ENCODE data around the gene ZSWIM5.
"Not testable (repeated sequence)": the region's sequence is repeated elsewhere in the genome, so short reads cannot be mapped to it uniquely, and the experiment has no call there.

The ZSWIM5 gene

GRCh38 chr1:45230537-45230936 lies 24.1 kb upstream of the ZSWIM5 start:
- Histone ChIP-seq H3K4me3 (replicated peaks; ENCODE audit: insufficient read depth, low read length) (no peak overlapping the region), H3K27me3 (ENCODE audit: insufficient read depth, poor library complexity, severe bottlenecking) (no peaks in the 10 kb centered on the region), H3K27ac (replicated peaks) (no peak overlapping the region)
- DNase-seq (ENCODE audit: low read depth in 1 of 2, low spot score in 1 of 2) = no peak
- TF ChIP-seq REST (IDR thresholded peaks at IDR 0.05; ENCODE audit: insufficient replicate concordance, low read depth) = no peak
- TF ChIP-seq GABPA (IDR thresholded peaks at IDR 0.05; ENCODE audit: low read depth) = no peak
- no peak for TF ChIP-seq CTCF (IDR thresholded peaks at IDR 0.05; ENCODE audit: insufficient read depth, low read length)
- no peak for TF ChIP-seq SPI1 (IDR thresholded peaks at IDR 0.05; ENCODE audit: borderline replicate concordance, low read depth)
- no peak for TF ChIP-seq POLR2AphosphoS5 (IDR thresholded peaks at IDR 0.05; ENCODE audit: low read depth)

GRCh38 chr1:45225598-45225997 lies 19.2 kb upstream of the ZSWIM5 start:
- H3K4me3 ChIP-seq (replicated peaks; ENCODE audit: insufficient read depth, low read length) = no peak overlapping the region
- H3K27ac ChIP-seq (replicated peaks) = no peak overlapping the region
- no peak for DNase-seq (ENCODE audit: low read depth in 1 of 2, low spot score in 1 of 2)
- H3K27me3 ChIP-seq (ENCODE audit: insufficient read depth, poor library complexity, severe bottlenecking) = no peaks in the 10 kb centered on the region
- TF ChIP-seq CTCF (IDR thresholded peaks at IDR 0.05; ENCODE audit: insufficient read depth, low read length) = no peak
- no peak for TF ChIP-seq SPI1 (IDR thresholded peaks at IDR 0.05; ENCODE audit: borderline replicate concordance, low read depth)
- TF ChIP-seq GABPA (IDR thresholded peaks at IDR 0.05; ENCODE audit: low read depth) = no peak
- TF ChIP-seq REST (IDR thresholded peaks at IDR 0.05; ENCODE audit: insufficient replicate concordance, low read depth) = no peak
- no peak for TF ChIP-seq POLR2AphosphoS5 (IDR thresholded peaks at IDR 0.05; ENCODE audit: low read depth)

- H3K4me3 ChIP-seq (replicated peaks; ENCODE audit: insufficient read depth, low read length); DNase-seq (ENCODE audit: low read depth in 1 of 2, low spot score in 1 of 2); H3K27me3 ChIP-seq (ENCODE audit: insufficient read depth, poor library complexity, severe bottlenecking); H3K27ac ChIP-seq (replicated peaks): not testable (repeated sequence)
Observed at GRCh38 chr1:45223710-45224109, 17.3 kb upstream of the ZSWIM5 start.

GRCh38 chr1:45221716-45222115 lies 15.3 kb upstream of the ZSWIM5 start:
- no peak for TF ChIP-seq POLR2AphosphoS5 (IDR thresholded peaks at IDR 0.05; ENCODE audit: low read depth)
- no peak for TF ChIP-seq CTCF (IDR thresholded peaks at IDR 0.05; ENCODE audit: insufficient read depth, low read length)
- no peak for TF ChIP-seq GABPA (IDR thresholded peaks at IDR 0.05; ENCODE audit: low read depth)
- no peak for TF ChIP-seq REST (IDR thresholded peaks at IDR 0.05; ENCODE audit: insufficient replicate concordance, low read depth)
- no peak for TF ChIP-seq SPI1 (IDR thresholded peaks at IDR 0.05; ENCODE audit: borderline replicate concordance, low read depth)
- no peak overlapping the region for H3K27ac ChIP-seq (replicated peaks)
- H3K4me3 ChIP-seq (replicated peaks; ENCODE audit: insufficient read depth, low read length) = no peak overlapping the region
- H3K27me3 ChIP-seq (ENCODE audit: insufficient read depth, poor library complexity, severe bottlenecking) = peaks cover 2% of the 10 kb centered on the region
- DNase-seq (ENCODE audit: low read depth in 1 of 2, low spot score in 1 of 2) = no peak
